GM12864 (cell line): ENCODE measurements around the gene STX5.
A peak's percentile ranks its signal among the peaks of the same experiment; 100 is the strongest.
"Not testable (repeated sequence)": the region's sequence is repeated elsewhere in the genome, so short reads cannot be mapped to it uniquely, and the experiment has no call there.

Experiments used
- DNase-seq: peaks from one replicate; pipeline ENCODE4 v3.0.0-alpha.2; 2011; ENCODE audit warnings: low read depth
- H3K4me3 ChIP-seq: 2 replicates; pipeline ENCODE4 v1.5.1; 2011; ENCODE audit warnings: mild to moderate bottlenecking, low read depth, low read length, control low read depth
- CTCF ChIP-seq: IDR thresholded peaks from 2 replicates; pipeline ENCODE4 v1.5.1; 2011; ENCODE audit warnings: low read depth, mild to moderate bottlenecking, moderate library complexity, low read length, control low read depth, inconsistent platforms; ENCODE audit errors: missing control alignments

Gene STX5

GRCh38 chr11:62843466-62843865 lies 11.6 kb upstream of the STX5 start:
- H3K4me3 ChIP-seq = no peak overlapping the region
- no peak for DNase-seq
- no peak for TF ChIP-seq CTCF

DNA sequence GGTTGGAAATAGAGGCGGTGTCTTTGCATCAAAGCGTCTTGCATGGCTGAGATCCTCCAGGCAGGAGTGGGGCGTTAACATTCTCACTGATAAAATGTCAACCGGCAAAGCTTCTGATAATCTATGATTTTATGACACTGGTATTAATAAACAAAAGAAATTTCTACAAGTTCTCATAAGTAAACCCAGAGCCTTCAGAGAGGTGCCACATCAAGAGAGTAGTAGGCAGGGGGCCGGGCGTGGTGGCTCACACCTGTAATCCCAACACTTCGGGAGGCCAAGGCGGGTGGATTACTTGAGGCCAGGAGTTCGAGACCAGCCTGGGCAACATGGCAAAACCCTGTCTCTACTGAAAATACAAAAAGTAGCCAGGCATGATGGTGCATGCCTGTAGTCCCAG lies 11.0 kb upstream of the STX5 start:
- not testable (repeated sequence) for H3K4me3 ChIP-seq, DNase-seq

- TF ChIP-seq CTCF = no peak
- H3K4me3 ChIP-seq = peak overlapping the region; percentile 55
- DNase-seq = no peak
Observed at GRCh38 chr11:62842171-62842741, 10.4 kb upstream of the STX5 start.

GRCh38 chr11:62841361-62842170 lies 9.7 kb upstream of the STX5 start:
- peak overlapping the region; percentile 55 for H3K4me3 ChIP-seq
- DNase-seq = peak; percentile 99
- no peak for TF ChIP-seq CTCF

DNA sequence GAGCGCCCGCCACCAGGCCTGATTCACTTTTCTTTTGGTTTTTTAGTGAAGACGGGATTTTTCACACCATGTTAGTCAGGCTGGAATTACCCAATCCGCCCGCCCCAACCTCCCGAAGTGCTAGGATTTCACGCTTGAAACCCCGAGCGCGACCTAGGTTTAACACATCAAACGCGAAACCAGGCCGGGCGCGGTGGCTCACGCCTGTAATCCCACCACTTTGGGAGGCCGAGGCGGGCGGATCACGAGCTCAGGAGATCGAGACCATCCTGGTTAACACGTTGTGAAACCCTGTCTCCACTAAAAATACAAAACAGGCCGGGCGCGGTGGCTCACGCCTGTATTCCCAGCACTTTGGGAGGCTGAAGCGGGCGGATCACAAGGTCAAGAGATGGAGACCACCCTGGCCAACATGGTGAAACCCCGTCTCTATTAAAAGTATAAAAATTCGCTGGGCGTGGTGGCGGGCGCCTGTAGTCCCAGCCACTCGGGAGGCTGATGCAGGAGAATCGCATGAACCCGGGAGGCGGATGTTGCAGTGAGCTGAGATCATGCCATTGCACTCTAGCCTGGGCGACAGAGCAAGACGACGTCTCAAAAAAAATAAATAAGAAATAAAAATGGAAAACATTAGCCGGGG lies 9.0 kb upstream of the STX5 start:
- peak overlapping the region; percentile 89 for H3K4me3 ChIP-seq
- not testable (repeated sequence) for DNase-seq

DNA sequence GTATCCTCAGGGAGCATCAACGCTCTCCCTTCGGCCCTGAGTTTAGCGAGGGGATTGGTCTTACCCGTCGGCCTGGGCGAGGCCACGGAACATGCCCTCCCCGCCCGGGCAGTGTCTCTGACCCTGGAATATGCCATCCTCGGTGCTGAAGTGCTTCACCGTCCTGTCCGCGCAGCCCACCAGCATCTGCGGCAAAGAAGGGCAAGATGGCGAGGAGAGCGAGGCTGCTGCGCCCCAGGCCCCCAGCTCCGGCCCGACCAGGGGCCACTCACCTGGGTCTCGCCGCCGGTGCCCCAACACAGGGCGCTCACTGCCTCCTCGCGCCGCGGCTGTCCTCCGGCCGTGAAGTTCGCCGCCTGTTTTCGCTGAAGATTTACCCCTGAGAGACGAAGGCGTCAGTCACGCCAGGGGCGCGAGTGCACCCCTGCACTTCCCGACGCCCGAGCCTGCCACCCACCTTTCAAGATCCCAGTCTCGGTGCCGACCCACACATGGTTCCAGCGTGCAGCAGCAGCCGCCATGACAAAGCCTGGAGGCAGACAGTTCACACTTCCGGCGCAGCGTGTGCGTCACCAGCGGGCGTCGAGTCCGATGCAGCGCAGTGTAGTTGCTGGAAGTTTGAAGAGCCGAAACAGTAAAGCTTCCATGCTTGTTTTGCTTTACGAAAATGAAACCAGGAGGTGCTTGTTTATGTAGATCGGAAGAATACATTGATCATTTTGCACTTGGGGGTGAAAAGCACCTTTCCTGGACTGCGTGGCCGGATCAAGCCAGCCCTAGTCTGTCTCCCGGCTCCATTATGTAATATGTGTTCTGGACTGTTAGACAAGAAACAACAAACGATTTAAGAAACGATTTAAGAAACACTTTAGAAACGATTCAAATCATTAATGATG lies 7.4 kb upstream of the STX5 start, which contains the start of gene WDR74:
TSS of gene WDR74 (minus strand) at position 541 of the 896 bp plus-strand sequence. CDS start at position 521, 20 bp downstream.
- no peak for TF ChIP-seq CTCF
- H3K4me3 ChIP-seq = peak within 1 kb of the TSS; percentile 89
- peak; percentile 94 for DNase-seq

DNA sequence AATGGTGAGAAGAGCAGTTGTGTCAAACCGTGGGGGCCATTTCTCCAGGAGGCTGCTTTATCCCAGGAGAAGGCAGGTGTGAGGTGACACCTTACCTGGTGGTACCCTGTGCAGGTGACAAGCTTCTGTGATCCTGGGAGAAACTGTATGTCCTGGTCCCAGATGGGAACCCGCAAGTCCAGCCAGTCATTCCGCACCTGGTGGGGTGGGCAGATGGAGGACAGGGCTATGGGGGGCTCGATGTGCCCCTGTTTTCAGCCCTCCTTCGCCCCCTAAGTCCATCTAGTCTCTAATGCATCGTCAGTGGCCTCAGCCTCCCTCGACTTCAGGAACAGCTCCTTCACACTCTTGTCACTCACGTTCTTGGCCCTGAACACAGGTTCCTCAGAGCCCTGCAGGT lies 3.5 kb upstream of the STX5 start:
- TF ChIP-seq CTCF = no peak
- H3K4me3 ChIP-seq = no peak overlapping the region
- no peak for DNase-seq
